ENCODE measurements around the gene CPXM1.
"Not testable (repeated sequence)": the region's sequence is repeated elsewhere in the genome, so short reads cannot be mapped to it uniquely, and the experiment has no call there.

The CPXM1 gene

GRCh38 chr20:2799688-2800520 is 523 bp downstream of the CPXM1 start:
- no peak for DNase-seq

DNA sequence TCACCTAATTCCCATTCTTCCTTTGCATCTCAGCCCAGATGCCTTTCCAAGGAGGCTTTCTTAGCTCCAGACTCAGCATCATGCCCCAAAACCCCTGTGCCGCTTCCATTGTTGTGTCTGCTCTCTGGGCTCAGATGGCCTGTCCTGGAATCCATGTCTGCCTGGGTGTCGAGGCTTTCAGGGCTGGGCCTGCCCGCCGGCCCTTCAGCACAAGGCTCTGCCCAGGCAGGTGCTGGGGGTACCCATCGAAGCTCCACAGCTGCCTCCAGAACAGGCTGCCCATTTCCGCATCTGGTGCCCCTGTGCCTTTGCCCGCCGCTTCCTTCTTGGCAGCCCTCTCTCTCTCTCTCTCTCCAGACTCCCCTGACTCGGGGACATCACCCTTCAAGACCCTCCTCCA is 1.2 kb downstream of the CPXM1 start:
- no peak for DNase-seq

DNA sequence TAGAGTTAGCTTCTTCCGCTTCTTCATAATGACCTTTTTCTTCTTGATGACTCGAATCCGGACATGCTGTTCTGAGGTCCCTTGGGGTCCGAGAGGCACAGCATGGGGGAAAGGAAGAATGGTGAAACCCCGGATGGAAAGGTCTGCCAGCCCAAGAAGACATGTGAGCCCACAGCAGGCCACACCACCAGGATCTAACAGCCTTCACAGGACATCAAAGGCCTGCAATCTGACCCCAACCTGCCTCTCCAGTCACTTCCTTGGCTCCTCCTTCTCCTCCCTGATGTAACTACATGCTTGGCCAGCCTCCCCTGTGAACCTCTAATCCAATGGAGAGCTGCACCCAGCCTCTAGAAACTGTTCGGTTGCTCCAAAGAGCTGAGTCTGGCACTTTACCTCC is 1.6 kb downstream of the CPXM1 start:
- DNase-seq = no peak

DNA sequence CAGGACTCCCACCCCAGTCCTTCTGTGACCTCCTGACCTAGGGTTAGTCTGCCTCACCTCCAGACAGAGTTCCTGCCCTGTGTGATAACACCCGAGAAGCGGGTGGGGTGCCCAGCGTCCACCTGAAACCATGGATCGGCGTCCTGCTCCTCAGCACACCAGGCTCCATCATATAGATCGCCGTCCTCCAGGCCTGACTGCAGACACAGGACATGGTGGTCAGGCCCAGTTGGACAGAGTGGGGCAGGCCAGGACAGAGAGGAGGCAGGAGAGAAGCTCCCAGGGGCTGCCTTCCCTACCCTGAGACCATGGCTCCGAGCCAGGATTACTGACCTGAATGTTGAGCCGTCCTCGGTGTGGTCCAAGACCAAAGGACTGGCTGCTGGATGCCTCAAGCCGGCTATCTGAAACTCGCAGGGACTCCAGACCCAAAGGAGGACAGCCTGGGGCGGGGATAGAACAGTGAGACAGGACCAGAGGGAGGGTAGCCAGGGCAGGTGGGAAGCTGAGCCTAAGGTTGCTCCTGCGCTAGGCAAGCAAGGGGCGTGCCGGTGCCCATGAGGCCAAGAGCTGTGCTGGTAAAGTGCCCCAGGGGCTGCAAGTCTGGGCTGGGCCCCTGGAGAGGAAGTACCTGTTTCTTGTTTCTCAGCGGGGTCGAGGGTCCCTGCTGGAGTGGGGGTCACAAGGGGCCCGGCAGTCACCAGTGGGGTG is 2.2 kb downstream of the CPXM1 start:
- no peak for DNase-seq

GRCh38 chr20:2797136-2797983 is 3.1 kb downstream of the CPXM1 start:
- DNase-seq = no peak

- DNase-seq = no peak
Observed at GRCh38 chr20:2796011-2796660, 4.3 kb downstream of the CPXM1 start.

DNA sequence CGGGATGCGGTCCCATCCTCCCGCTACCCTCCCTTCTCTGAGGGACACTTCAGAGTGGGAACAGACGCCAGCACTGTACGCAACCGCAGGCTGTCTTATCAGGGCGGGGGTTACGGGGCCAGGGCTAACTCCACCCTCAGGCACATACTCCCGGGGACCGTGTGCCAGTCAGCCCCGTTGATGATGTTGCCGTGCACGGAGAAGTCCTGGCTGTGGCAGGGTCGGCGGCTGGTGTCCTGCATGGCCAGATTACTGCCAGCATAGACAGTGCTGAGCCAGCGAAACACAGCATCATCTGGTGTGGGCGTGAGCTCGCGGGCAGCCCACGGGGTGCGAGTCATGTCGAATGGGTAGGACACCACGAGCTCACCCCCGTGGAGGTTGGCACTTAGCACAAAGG is 5.0 kb downstream of the CPXM1 start:
- DNase-seq = no peak

DNA sequence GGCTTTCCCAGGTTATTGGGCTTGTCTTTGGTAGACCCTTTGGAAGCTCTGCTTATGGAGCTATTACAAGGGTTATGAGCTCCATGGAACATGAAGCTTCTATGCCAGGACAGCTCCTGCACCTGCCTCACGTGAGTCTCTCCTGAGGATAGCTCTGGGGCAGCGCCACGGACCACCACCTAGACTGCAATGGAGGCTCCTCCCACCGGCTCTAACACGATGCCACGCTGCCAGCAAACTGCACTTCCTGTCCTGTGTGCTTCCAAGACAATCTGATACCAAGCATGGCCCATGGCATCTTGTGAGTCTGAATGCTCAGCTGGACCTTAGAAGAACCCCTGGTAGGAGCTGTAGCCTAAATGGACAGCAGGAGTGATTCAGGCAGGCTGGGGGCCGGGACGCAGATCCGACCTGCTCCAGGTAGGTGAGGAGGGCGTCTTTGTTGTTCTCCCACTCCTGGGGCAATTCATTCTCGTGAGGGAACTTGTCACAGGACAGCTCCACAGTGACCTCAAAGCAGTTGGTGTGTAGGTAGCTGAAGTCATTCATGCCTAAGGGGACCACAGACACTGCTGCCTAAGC is 5.5 kb downstream of the CPXM1 start:
- no peak for DNase-seq

DNA sequence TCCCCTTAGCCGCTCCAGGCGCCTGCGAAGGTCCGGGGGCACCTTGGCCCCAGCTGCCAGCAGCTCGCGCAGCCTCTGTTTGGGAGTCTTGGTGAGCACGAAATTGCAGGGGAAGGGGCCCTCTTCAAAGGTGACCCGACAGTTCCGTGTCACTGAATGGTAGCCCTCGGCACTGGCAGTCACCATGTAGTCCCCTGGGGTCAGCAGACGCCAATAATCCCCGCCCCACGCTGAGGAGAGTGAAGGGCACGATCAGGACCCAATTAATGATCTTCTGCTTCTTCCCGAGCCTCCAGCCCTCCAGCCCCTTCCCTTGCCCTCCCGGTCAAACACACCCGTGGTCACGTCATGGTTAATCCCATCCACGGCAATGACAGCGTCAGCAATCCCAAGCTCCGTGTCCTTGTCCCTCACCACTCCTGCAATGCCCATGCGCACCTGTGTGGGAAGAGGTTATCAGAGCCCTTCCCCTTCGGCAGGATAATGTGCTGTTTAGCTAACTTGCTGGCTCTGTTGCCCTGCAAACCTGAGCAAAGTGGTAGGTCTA is 6.2 kb downstream of the CPXM1 start:
- no peak for DNase-seq

DNA sequence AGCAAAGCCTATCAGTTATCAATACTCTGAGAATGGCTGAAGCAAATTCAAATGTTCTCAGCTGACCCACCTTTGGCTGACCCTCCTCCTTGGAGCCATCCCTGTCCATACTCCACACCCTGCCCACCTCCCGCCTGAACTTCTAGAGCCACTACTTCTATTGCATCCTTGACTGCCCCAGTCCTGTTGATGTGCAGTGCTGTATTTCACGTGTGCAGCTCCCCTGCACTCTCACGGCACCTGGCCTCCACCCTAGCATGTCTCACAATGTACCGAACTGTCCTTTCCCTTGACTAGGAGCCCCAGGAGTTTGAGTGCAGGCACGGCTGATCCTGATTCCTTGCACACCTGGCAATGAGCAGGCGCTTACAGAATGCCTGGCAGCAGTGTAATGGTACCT is 7.0 kb downstream of the CPXM1 start:
- no peak for DNase-seq

DNA sequence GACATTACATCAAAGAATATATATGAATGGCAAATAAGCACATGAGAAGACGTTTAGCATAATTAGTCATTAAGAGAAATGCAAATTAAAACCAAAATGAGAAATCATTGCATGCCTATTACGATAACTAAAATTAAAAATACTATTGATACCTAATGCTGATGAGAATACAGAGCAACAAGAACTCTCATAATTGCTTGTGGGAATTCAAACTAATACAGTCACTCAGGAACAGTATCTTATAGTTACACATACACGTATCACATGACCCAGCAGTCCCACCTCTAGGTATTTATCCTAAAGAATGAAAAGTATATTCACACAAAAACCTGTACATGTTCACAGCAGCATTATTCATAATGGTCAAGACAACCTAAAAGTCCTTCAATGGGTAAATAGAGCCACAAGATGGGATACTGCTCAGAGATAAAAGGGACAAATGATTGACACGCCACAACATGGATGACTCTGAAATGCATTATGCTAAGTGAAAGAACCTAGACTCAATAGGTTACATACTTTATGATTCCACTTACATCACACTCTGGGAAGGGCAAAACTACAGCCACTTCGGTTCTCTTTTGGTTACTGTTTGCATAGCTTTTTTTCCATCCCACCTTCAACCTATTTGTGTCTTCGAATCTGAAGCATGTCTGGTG is 16.4 kb downstream of the CPXM1 start:
- DNase-seq = no peak

GRCh38 chr20:2780948-2781347 is 19.5 kb downstream of the CPXM1 start:
- DNase-seq = no peak

DNA sequence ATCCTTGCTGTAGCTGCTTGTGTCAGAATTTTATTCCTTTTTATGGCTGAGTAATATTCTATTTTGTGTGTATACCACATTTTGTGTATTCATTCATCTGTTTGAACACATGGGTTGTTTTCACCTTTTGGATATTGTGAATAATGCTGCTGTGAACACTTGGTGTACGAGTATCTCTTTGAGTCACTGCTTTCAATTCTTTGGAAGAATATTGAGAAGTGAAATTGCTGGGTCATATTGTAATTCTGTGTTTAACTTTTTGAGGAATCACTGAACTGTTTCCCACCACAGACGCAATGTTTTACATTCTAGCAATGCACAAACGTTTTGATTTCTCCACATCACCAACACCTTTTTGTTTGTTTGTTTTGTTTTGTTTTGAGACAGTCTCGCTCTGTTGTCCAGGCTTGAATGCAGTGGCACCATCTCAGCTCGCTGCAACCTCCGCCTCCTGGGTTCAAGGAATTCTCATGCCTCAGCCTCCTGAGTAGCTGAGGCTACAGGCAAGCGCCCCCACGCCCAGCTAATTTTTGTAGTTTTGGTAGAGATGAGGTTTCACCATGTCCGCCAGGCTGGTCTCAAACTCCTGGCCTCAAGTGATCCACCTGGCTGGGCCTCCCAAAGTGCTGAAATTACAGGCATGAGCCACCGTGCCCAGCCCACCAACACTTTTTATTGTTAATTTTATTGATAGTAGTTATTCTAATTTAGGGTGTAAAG is 21.7 kb downstream of the CPXM1 start:
- no peak for DNase-seq

GRCh38 chr20:2775139-2775538 is 25.3 kb downstream of the CPXM1 start:
- no peak for DNase-seq

DNA sequence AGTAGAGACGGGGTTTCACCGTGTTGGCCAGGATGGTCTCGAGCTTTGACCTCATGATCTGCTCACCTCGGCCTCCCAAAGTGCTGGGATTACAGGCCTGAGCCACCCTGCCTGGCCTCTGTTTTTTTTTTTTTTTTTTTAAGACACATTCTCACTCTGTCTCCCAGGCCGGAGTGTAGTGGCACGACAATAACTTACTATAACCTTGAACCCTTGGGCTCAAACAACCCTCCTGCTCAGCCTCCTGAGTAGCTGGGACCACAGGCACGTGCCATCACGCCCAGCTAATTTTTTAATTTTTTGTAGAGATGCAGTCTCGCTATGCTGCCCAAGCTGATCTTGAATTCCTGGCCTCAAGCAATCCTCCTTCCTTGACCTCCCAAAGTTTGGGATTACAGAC is 26.6 kb downstream of the CPXM1 start:
- DNase-seq = no peak

DNA sequence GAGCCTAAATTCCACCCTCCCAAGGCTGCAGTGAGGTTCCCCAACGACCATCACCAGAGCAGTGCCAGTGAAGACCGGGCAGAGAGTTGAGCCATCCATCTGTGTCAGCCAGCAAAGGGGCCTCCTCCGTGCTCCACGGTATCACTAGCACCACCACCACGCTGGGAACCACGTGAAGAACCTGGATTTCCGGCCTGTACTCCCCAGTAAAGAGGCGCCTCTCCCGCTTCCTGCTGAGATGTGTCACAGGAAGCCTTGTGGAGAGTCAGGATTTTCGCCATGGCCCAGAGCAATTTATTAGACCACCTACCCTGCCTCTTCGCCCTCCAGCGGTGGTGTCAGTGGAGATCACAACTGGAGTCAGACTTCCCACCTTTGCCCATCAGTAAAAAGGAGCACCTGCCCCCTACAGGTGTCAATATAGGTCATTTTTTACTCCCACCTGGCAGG is 28.8 kb downstream of the CPXM1 start:
- DNase-seq = no peak

DNA sequence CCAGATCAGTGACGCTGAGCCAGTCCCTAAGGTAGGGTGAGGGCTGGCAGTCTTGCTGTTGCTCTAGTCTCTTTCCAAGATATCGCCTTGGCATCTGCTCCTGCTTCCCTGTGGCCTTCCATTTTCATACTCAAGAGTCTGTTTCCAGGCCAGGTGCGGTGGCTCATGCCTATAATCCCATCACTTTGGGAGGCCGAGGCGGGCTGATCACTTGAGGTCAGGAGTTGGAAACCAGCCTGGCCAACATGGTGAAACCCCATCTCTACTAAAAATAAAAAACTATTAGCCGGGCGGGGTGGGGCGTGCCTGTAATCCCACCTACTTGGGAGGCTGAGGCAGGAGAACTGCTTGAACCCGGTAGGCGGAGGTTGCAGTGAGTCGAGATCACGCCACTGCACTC is 30.3 kb downstream of the CPXM1 start:
- DNase-seq = not testable (repeated sequence)

DNA sequence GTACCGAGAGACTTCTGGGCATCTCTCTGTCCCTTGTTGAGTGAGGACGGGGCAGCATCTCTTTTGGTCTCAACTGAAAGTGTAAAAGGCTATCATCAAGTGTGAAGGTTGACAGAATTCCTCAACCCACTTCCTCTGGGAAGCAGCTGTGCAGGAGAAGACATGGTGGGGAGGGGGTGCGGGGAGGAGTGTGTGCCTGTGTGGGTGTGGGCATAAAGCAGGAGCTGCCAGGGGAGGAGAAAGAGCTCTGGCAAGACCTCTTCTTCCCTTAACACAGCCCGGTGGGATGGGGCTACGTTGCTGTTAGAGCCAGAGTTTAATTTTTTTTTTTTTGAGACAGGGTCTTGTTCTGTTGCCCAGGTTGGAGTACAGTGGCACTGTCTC is 31.8 kb downstream of the CPXM1 start:
- no peak for DNase-seq

DNA sequence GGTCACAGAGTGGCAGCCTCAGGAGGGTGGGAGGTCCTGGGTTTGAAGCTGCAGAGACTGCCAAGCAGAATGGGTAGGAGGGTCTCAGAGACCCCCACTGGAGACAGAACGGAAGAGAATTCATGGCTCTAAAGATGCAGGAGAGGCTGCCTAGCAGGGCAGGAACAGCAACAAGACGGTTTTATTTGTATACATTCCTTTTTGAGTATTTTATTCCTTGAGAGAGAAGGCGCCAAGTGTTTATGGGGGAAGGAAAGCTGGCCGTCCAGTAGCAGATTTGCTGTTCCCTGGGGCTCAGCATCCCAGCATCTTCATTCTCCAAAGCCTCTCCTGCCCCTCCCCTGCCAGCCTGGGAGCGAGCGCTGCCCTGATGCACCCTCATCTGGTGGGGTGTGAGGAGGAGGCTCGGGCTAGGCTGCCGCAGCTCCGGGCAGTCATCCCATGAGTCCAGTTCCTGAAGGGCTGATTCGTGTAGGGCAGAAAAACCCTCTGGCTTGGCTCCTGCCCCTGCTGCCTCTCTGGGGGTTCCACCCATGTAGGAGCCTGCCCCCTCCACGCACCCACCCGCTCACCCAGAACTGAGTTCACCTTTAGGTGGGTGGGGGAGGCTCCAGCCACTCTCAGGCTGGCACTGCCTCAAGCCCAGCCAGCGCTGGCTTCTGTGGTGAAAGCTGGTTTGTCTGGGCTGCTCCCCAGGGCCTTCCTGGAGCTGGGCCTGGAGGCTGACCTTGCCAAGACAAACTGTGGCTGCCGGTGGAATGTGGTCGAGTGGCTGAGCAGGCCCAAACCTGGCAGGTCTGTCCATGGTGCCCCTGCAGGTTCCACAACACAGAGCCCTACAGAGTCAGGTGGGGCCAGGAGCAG is 32.4 kb downstream of the CPXM1 start:
- no peak for DNase-seq

DNA sequence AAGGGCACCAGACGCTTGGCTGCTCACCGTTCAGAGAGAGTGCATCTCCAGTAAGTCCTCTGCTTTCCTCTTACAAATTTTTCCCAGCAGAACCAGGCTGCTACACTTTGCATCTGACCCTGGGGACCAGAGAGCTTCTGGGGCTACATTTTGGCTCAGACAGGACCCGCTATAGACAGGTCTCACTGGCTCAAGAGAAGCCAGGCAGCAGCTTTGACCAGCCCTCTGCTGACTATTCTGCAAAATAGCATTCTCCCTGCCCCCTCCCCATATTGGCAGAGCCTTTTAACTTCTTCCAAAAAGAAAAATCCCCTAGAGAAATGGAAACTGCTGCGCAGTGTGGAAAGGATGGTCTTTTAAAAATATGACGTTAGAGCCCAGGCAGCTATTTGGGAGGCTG is 37.2 kb downstream of the CPXM1 start:
- no peak for DNase-seq

Data from activated T-cell treated with anti-CD3 and anti-CD28 coated beads, Interleukin-2, amount 50 U/mL, for 1 hour (primary cell).